ENCODE results near the gene GATAD2B. TPM values are rescaled to one million over a fixed set of nuclear protein-coding genes. Genes with fewer than 3 reads are reported as not detected.

Gene GATAD2B
- total RNA-seq, 2 experiments from 2014 or later, result 59.5 to 59.8 TPM

DNA sequence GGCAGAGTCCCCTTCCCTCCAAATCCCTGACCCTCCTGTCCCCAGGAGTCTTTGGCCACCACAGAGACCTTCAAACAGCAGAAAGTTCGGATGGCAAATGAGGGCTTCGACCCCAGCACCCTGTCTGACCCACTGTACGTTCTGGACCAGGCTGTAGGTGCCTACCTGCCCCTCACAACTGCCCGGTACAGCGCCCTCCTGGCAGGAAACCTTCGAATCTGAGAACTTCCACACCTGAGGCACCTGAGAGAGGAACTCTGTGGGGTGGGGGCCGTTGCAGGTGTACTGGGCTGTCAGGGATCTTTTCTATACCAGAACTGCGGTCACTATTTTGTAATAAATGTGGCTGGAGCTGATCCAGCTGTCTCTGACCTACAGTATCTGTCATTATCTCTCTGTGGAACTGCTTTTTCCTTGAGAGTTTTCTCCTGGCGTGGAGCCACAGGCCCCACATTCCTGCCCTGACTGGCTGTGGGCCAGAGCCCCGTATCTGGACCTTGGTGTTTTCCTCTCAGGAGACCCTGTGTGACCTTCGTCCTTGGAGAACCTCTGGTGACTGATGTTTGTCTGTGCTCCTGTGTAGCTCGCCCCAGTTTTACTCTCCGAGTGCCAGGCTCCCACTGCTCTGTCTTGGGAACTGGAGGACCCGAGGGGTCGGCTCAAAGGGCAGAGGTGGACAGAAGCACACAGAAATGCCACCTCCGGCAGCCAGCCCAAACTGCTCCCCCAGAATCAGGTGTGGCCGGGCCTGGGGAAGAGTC lies 142.8 kb downstream of the GATAD2B start:
- CTCF ChIA-PET, result interaction anchor here (1.2 to 1.3 kb wide), 2 partner anchors 103 to 208 kb away, joined by 4 to 5 read pairs; no protein-coding TSS in a partner anchor
- intact Hi-C loops (cut with micrococcal nuclease), result no loop called here
- no peak for ATAC-seq
- Mint-ChIP-seq H3K9me3 (no peaks in the 10 kb centered on the region), H3K4me3 (no peak overlapping the region), H3K27ac (no peak overlapping the region), H3K36me3 (ENCODE audit: low read depth) (no peaks in the 10 kb centered on the region), H3K27me3 (no peaks in the 10 kb centered on the region), H3K4me1 (ENCODE audit: low read depth) (peaks cover 19% of the 10 kb centered on the region)
- TF ChIP-seq CTCF (IDR thresholded peaks at IDR 0.05), result no peak
- no peak for DNase-seq
- POLR2A ChIA-PET, result no interaction called here

GRCh38 chr1:153778824-153779519 lies 143.8 kb downstream of the GATAD2B start:
- no peak for TF ChIP-seq CTCF (IDR thresholded peaks at IDR 0.05)
- peaks cover 29% of the 10 kb centered on the region for H3K4me1 Mint-ChIP-seq (ENCODE audit: low read depth)
- H3K4me3 Mint-ChIP-seq, result no peak overlapping the region
- H3K27ac Mint-ChIP-seq, result no peak overlapping the region
- CTCF ChIA-PET, result no interaction called here
- POLR2A ChIA-PET, result no interaction called here
- ATAC-seq, result no peak
- H3K36me3 Mint-ChIP-seq (ENCODE audit: low read depth), result peaks cover 5% of the 10 kb centered on the region
- intact Hi-C loops (cut with micrococcal nuclease), result no loop called here
- no peaks in the 10 kb centered on the region for H3K27me3 Mint-ChIP-seq
- no peaks in the 10 kb centered on the region for H3K9me3 Mint-ChIP-seq
- no peak for DNase-seq

GRCh38 chr1:153778051-153778823 lies 144.5 kb downstream of the GATAD2B start:
- no peak overlapping the region for H3K27ac Mint-ChIP-seq
- peaks cover 11% of the 10 kb centered on the region for H3K36me3 Mint-ChIP-seq (ENCODE audit: low read depth)
- TF ChIP-seq CTCF (IDR thresholded peaks at IDR 0.05), result no peak
- H3K4me1 Mint-ChIP-seq (ENCODE audit: low read depth), result peaks cover 32% of the 10 kb centered on the region
- intact Hi-C loops (cut with micrococcal nuclease), result no loop called here
- H3K9me3 Mint-ChIP-seq, result no peaks in the 10 kb centered on the region
- ATAC-seq (no peak), DNase-seq (no peak)
- H3K27me3 Mint-ChIP-seq, result no peaks in the 10 kb centered on the region
- no peak overlapping the region for H3K4me3 Mint-ChIP-seq
- ChIA-PET CTCF (no interaction called here), POLR2A (no interaction called here)

- Mint-ChIP-seq H3K4me3 (no peak overlapping the region), H3K27ac (no peak overlapping the region), H3K27me3 (no peaks in the 10 kb centered on the region), H3K36me3 (ENCODE audit: low read depth) (peaks cover 11% of the 10 kb centered on the region), H3K4me1 (ENCODE audit: low read depth) (peaks cover 32% of the 10 kb centered on the region), H3K9me3 (no peaks in the 10 kb centered on the region)
- ATAC-seq (no peak), DNase-seq (no peak)
- CTCF ChIA-PET, result no interaction called here
- POLR2A ChIA-PET, result interaction anchor here (0.9 to 1.1 kb wide), 2 partner anchors 22 to 198 kb away, joined by 3 read pairs; no protein-coding TSS in a partner anchor
- TF ChIP-seq CTCF (IDR thresholded peaks at IDR 0.05), result no peak
- intact Hi-C loops (cut with micrococcal nuclease), result no loop called here
Measured at GRCh38 chr1:153777648-153778047, 145.1 kb downstream of the GATAD2B start.

All from activated CD8-positive, alpha-beta T cell treated with anti-CD3 and anti-CD28 coated beads for 36 hours (primary cell).